GM18868 (cell line): Measurements from ENCODE around the gene IER5L.

Experiments
- ATAC-seq: cut with Tn5 transposase; IDR thresholded peaks from one replicate; pipeline ENCODE4 v1.9.1; 2021; ENCODE audit warnings: mild to moderate bottlenecking, moderate library complexity; ENCODE audit not compliant: unreplicated experiment

The IER5L gene

DNA sequence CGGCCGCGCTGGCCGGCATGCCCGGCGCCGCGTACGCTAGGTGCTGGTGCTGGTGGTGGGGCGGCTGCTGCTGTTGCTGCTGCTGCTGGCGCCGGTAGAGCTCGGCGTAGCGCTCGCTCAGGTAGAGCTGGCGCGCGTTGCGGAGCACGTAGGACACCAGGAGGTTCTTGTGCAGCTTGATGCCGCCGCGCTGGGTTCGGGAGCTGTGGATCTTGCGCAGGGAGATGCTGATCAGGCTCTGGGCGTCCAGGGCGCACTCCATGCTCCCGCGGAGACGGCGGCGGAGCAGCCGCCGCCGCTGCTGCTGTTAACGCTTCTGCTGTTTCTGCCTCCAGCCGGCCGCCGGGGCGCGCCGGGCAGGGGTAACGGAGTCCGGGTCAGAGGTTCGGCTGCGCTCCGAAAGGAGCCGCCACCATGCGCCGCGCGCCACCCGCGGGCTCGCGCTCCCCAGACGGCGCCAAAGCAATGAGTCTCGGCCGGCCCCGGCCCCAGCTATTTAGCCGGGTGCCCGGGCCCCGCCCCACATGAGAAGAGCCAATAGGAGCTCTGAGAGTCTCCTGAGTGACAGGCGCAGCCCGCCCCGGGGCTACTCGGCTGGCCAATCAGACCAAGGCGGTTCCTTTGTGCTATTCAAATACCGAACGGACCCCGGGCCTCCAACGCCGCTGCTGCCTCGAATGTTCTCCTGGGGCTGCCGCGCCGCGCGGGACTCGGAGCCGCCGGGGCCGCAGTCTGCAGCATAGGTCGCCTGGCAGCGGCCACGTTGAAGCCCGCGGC lies at the start of gene IER5L:
TSS of gene IER5L (minus strand) at position 471 of the 777 bp plus-strand sequence. CDS start at position 262, 209 bp downstream.
- ATAC-seq, result peak; percentile 87

DNA sequence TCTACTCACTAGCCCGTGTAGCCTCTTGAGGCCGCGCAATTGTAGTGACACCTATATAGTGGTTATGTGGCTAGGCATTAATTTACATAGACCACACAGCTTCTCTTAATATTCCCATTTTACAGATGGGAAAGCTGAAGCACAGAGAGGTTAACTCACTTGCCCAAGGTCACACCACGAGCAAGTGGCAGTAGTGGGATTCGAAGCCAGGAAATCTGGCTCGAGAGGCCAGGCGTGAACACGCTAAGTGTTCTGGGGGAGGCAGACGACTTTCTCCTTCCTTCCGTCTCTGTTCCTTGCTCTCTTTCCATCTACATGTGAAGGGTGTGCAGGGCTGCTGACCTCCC lies 49.8 kb upstream of the IER5L start:
- ATAC-seq, result no peak

DNA sequence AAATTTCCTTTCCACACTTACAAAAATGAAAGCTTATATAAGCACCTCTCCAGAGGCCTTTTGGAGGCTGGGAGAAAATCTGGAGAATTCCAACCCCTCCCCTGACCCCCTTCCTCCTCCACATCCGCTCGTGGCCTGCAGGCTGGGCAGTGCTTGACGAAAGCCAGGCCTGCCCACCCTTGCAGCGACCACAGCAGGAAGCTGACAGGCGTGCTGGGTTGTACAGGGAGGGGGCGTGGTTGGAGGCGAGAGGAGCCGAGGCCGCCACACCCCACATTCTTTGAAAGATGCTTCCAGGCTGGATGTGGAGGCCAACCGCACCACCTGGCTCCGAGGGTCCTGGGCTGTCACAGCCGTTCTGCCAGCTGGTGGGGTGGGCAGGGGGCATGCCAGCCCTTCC lies 47.8 kb upstream of the IER5L start:
- ATAC-seq, result no peak

DNA sequence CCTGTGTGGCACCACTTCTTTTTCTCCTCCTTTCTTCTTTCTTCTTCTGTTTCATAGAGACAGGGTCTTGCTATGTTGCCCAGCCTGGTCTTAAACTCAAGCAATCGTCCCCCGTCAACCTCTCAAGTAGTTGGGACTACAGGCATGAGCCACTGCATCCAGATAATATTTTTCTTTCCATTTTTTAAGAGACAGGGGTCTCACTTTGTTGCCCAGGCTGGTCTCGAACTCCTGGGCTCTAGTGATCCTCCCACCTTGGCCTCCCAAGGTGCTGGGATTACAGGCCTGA lies 47.4 kb upstream of the IER5L start:
- ATAC-seq, result no peak

DNA sequence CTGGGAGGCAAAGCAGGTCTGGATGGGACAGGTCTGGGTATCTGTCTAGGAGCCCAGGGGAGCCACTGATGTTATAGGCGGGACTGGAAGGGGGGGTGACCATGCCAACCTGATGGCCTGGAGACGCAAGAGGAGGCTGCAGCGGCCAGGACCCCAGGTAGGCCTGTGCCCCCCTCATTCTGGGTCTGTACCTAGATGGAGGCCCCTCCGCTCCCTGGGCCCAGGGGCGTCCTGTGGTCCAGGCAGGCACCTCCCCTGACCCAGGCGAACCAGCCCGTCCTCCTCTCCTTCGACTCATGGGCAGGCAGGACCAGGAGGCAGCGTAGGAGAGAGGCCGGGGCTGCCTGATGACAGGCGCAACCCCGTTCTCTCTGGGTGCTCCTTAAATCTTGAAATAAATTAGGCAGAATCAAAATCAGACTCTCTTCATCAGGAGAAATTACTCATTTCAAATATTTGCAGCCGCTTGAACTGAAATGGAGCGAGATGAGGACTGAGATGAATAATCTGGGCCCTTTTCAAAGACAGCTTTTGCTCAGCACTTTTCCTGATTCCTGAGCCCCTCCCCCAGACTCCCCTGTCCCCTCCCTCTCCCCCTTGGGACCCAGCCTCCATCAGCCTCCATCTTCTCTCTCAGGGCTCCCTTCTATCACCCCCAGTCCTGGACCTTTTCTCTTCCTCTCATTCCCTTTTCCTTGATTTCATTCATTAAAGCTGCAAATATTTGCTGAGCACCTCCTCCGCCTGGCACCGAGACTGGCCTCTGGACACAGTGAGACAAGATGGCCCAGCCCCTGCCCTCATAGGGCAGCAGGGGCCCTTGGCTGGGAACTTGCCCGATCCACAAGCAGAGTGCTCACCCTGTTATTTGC lies 46.8 kb upstream of the IER5L start:
- no peak for ATAC-seq

DNA sequence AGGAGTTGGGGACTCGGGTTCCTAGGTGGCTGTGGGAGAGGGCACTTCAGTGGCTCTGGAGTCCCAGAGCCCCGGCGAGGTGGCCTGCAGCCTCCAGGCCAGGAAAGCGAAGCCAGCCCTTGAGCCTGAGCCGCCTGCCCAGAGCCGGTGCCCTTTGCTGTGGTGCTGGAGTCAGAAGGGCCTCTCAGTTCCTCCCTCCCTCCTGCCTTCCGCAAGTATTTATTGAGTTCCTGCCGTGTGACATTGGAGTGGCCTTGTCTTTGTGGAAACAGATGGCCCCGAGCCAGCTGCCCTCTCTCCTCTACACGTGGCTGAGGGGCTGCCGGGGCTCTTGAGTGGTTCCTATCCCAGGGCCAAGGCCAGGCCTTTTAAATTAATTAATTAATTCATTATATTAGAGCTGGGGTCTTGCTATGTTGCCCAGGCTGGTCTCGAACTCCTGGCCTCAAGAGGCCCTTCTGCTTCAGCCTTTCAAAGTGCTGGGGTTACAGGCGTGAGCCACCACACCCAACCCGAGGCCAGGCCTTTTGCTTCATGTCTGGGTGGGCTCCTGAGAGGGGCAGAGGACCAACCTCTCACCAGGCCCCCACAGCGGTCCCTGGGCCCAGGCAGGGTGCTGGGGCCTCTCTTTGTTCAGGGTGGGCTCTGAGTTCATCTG lies 45.6 kb upstream of the IER5L start:
- ATAC-seq, result no peak

DNA sequence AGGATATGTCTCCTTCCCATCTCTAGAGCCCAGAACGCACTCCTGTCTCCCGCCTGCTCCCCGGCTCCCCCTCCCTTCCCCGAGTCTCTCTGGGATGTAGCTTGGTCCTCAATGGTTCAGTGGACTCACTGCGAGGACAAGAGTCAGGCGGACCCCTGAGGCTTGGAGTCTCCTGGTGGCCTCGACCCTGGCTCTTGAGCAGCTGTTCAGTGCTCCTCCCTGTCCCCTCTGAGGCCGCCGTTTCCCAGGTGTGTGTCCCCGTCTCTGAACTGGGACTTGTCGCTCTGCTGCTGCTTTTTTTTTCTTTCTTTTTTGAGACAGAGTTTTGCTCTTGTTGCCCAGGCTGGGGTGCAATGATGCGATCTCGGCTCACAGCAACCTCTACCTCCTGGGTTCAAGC lies 44.8 kb upstream of the IER5L start:
- ATAC-seq, result no peak

DNA sequence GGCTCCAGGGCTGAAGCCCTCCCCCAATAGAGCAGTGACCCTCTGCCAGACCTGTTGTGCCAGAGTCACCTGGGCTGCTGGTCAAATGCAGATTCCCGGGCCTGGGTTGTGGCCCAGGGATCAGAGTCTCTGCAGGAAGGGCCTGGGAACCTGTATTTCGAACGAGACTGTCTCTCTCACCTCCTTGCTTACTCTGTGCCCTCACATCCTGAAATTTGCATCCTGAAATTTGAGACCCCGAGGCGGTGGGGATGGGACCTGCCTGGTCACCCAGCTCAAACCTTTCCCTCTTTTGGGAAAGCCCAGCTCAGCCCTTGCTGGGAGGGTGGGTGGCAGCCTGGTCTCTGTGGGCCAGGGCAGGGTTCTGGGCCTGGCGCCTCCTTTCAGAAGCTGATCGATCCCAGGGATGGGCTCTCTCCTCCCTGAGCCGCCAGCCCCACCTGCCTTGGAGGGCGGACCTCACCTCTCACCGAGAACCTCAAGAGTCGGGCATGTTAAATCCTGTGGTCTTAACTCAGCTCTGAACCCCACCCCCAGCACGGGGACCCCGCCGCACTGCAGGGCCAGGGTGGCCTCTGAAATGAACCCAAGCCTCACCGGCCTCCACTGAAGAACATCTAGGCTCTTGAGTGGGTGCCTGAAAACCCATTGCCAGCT lies 44.0 kb upstream of the IER5L start:
- no peak for ATAC-seq

DNA sequence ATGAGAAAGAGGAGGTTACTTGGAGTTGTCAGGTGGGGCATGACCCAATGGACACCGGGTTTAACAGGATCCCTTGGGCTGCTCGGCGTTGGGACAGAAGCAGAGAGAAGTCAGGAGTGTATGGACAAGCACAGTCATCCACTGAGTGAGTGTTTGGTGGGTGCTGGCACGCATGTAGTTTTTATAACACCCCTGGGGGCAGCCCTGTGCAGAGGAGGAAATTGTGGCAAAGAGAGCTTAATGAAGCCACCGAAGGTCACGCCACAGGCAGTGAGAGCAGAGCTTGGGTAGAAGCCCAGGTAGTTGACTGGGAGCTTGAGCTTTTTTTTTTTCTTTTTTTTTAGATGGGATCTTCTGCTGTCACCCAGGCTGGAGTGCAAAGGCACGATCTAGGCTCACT lies 43.2 kb upstream of the IER5L start:
- ATAC-seq, result no peak

DNA sequence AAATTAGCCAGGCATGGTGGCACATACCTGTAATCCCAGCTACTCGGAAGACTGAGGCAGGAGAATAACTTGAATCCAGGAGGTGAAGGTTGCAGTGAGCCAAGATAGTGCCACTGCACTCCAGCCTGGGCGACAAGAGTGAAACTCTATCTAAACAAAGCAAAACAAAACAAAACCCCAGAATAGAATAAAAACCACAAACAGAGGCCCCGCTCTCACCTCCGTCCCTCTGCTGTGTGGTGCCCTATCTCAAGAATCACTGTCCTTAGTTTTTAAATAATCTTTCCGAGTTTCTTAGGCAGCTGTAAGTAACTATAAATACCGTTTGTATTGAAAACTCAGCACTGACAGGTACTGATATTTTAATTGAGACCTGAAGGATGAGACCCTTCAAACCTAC lies 42.7 kb upstream of the IER5L start:
- no peak for ATAC-seq

DNA sequence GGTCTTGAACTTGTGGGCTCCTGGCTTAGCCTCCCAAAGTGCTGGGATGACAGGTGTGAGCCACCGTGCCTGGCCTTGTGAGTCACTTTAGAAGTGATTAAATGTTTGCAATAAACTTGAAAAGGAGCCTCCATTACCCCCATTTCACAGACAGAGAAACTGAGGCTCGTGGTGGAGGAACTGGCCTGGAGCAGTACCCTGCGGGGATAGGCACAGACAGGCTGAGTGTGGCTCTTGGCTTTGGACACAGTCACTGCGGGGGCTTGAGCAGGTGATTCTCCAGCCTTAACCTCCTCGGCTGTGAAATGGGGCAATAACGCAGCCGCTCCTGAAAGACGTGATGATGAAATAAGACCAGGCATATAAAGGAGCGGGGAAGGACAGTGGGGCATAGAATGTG lies 40.9 kb upstream of the IER5L start:
- no peak for ATAC-seq

DNA sequence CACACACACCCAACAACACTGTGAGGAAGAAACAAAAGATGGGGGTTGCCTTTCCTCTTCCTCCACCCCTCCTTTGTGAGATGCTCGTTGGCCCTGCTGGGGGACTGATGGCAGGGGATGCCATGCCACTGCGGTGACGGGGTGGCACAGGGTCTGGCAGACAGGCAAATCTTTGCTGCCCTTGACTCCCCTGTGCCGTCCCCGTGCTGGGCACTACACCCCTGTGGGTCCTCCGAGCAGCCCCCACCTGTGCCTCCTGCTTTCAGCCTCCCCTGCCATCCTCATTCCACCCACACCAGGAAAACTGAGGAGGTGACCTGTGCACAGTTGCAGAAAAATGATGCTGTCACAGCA lies 40.2 kb upstream of the IER5L start:
- no peak for ATAC-seq

DNA sequence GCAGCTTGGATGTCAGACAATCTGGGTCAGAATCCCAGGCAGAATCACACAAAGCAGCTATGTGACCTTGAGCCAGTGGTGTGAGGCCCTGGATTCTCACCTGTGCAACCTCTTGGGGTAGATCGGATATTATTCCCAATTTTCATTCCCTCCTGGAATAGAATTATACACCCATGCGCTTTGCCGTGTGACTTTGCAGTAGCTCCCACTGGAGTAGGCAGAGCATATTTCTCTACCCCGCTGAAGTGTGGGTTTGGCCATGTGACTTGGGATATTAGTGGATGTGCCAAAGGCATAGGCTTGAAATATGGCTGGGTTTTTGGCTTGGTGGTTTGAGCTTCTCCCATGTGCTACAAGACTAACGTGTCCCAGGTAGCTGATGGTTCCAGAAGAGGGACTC lies 35.5 kb upstream of the IER5L start:
- ATAC-seq, result no peak

DNA sequence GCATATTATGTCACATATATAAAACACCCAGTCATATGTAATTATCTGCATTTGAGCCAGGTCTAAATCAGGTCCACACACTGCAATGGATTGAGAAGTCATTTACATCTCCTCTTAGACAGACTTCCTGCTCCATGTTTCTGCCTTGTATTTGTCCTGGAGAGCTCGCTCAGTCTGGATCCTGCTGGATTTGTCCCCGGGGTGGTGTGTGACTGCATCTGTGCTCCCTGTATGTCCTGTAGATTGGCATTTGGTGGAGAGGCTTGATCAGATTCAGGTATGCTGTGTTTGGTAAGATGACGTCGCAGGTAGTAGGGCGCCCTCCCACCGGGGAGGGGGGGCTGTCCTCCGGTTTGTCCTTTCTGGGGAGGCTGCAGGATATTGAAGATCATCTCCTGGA lies 33.6 kb upstream of the IER5L start:
- ATAC-seq, result no peak

DNA sequence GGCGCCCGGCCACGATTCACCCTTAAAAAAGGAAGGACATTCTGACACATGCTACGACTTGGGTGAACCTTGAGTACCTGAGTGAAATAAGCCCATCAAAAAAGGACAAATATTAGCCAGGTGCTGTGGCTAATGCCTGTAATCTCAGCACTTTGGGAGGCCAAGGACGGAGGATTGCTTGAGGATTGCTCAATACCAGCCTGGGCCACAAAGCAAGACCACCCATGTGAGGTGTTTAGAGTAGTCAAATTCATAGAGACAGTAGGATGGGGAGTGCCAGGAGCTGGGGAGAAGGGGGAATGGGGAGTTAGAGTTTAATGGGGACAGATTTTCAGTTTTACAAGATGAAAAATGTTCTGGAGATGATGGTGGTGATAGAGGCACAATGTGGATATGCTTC lies 32.1 kb upstream of the IER5L start:
- no peak for ATAC-seq

DNA sequence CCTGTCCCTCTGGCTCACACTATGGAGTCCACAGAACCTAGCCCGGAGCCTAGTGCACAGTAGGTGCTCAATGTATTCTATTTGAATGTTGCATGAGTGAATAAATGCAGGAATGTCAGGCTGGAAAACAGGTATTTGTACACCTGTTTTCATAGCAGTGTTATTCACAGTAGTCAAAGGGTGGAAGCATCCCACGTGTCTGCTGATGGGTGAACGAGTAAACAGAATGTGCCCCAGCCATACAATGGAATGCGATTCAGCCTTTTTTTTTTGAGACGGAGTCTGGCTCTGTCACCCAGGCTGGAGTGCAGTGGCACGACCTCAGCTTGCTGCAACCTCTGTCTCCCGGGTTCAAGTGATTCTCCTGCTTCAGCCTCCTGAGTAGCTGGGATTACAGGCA lies 31.5 kb upstream of the IER5L start:
- no peak for ATAC-seq

DNA sequence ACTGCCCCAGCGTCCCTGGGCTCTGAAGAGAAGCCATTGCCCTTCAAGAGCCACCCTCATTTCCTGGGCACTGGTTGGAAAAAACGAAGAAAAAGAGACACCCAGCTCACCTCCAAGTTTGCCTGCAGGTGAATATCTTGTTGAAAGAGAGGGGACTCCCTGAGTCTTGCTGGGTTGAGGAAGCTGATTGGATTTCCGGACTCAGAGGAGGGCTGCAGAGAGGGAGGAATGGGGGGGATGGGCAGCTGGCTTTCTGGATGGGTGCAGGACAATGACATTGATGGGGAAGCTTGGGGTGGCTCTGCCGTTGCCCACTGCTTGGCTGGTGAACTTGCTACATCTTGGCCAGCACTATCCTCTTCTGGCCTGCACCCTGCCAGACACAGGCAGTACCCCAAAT lies 31.0 kb upstream of the IER5L start:
- ATAC-seq, result no peak

DNA sequence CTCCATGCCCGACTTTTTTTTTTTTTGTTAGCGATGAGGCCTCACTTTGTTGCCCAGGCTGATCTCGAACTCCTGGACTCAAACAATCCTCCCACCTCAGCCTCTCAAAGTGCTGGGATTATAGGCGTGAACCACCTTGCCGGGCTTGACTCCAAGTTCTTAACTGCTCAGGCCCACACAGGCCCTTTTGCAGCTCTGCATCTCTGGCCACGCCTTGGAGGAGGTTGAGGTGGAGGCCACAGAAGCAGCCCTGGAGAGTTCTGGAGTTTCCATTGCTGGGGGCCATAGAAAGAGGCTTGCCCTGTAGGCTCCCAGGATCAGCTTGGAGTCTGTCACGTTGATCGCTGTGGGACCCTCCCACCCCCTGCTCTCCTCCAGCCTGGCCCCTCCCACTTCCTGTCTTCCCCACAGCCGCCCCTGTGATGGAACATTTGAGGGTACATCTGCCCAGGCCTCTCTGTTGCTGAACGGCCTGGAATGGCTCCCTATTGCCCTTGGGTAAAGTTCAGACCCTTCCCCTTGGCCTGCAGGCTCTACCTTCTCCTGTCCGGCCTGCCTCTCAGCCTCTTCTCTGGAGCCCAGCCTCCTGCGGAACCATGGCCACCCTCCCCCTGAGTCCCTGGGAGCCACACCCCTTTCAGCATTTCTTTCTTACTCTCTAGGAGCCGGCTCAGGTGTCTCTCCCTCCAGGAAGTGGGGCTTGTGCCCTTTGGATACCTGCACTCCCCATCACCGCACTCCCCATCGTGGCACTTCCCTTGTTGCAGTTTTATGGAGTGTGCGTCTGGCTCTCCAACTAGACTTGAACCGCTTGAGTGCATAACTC lies 30.4 kb upstream of the IER5L start:
- ATAC-seq, result no peak

DNA sequence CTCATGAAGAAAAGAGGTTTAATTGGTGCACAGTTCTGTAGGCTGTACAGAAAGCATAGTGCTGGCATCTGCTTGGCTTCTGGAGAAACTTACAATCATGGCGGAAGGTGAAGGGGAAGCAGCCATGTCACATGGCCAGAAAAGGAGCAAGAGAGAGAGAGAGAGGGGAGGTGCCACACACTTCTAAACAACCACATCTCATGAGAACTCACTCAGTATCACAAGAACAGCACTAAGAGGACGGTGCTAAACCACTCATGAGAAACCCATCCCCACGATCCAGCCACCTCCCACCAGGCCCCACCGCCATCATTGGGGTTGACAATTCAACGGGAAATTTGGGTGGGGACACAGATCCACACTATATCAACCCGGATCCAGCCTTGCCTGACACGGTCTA lies 28.8 kb upstream of the IER5L start:
- ATAC-seq, result no peak

DNA sequence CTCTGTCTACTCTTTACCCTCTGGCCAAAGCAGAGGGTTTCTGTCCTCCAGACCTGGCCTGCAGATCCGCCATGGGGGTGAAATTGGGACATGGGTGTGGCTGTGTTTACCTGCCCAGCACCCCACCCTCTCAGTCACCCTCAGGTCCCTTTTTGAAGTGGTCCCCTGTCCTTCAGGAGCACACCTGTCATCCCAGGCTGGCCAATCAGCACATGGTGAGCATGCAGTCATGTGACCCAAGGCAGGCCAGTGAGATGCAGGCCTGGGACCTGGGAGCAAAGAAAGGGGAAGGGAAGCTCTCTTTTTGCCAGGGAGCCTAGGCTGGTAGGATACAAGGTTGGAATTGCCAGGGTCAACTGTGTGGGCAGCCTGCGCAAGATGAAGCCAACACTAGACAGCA lies 28.3 kb upstream of the IER5L start:
- ATAC-seq, result no peak

DNA sequence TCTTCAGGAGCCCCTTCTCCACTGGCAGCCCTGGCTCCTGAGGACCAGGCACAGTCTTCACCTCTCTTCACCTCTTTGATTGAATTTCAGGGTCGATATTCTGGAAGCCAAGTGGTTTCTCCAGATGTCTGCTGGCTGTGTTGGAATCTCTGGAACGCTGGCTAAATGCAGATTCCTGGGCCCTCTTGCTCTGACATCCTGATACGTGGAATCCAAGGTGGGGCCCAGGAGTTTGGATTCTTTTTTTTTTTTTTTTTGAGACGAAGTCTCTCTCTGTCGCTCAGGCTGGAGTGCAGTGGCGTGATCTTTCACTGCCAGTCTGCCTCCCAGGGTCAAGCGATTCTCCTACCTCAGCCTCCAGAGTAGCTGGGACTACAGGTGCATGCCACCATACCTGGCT lies 26.8 kb upstream of the IER5L start:
- ATAC-seq, result no peak
